Measurements from ENCODE around the gene NR4A2. TPM values are rescaled to one million over a fixed set of nuclear protein-coding genes. Genes with fewer than 3 reads are reported as not detected.

NR4A2 gene
- total RNA-seq, 1 donor from 2014 or later, result 2.2 TPM

GRCh38 chr2:156349161-156349560 is 16.6 kb upstream of the NR4A2 start:
- no peaks in the 10 kb centered on the region for H3K9me3 Mint-ChIP-seq (ENCODE audit: unreplicated experiment)
- no peak for DNase-seq
- TF ChIP-seq CTCF (IDR thresholded peaks at IDR 0.05; ENCODE audit: partially characterized antibody, unreplicated experiment), result no peak
- no peak overlapping the region for H3K4me3 Mint-ChIP-seq (ENCODE audit: unreplicated experiment)
- peaks cover 8% of the 10 kb centered on the region for H3K4me1 Mint-ChIP-seq (ENCODE audit: low read depth, unreplicated experiment)
- peaks cover 3% of the 10 kb centered on the region for H3K27me3 Mint-ChIP-seq (ENCODE audit: unreplicated experiment)
- no peak overlapping the region for H3K27ac Mint-ChIP-seq (ENCODE audit: unreplicated experiment)
- H3K36me3 Mint-ChIP-seq (ENCODE audit: unreplicated experiment), result no peaks in the 10 kb centered on the region

GRCh38 chr2:156347431-156347830 is 14.9 kb upstream of the NR4A2 start:
- H3K4me3 Mint-ChIP-seq (ENCODE audit: unreplicated experiment), result no peak overlapping the region
- H3K27me3 Mint-ChIP-seq (ENCODE audit: unreplicated experiment), result peaks cover 5% of the 10 kb centered on the region
- H3K27ac Mint-ChIP-seq (ENCODE audit: unreplicated experiment), result no peak overlapping the region
- no peaks in the 10 kb centered on the region for H3K36me3 Mint-ChIP-seq (ENCODE audit: unreplicated experiment)
- no peak for DNase-seq
- no peaks in the 10 kb centered on the region for H3K9me3 Mint-ChIP-seq (ENCODE audit: unreplicated experiment)
- peaks cover 14% of the 10 kb centered on the region for H3K4me1 Mint-ChIP-seq (ENCODE audit: low read depth, unreplicated experiment)
- no peak for TF ChIP-seq CTCF (IDR thresholded peaks at IDR 0.05; ENCODE audit: partially characterized antibody, unreplicated experiment)

GRCh38 chr2:156346731-156347130 is 14.2 kb upstream of the NR4A2 start:
- H3K9me3 Mint-ChIP-seq (ENCODE audit: unreplicated experiment), result no peaks in the 10 kb centered on the region
- no peaks in the 10 kb centered on the region for H3K36me3 Mint-ChIP-seq (ENCODE audit: unreplicated experiment)
- TF ChIP-seq CTCF (IDR thresholded peaks at IDR 0.05; ENCODE audit: partially characterized antibody, unreplicated experiment), result no peak
- DNase-seq, result no peak
- H3K27ac Mint-ChIP-seq (ENCODE audit: unreplicated experiment), result no peak overlapping the region
- H3K27me3 Mint-ChIP-seq (ENCODE audit: unreplicated experiment), result peaks cover 5% of the 10 kb centered on the region
- peaks cover 11% of the 10 kb centered on the region for H3K4me1 Mint-ChIP-seq (ENCODE audit: low read depth, unreplicated experiment)
- no peak overlapping the region for H3K4me3 Mint-ChIP-seq (ENCODE audit: unreplicated experiment)

GRCh38 chr2:156345582-156345981 is 13.1 kb upstream of the NR4A2 start:
- no peaks in the 10 kb centered on the region for H3K36me3 Mint-ChIP-seq (ENCODE audit: unreplicated experiment)
- no peak for TF ChIP-seq CTCF (IDR thresholded peaks at IDR 0.05; ENCODE audit: partially characterized antibody, unreplicated experiment)
- peaks cover 12% of the 10 kb centered on the region for H3K27me3 Mint-ChIP-seq (ENCODE audit: unreplicated experiment)
- peaks cover 8% of the 10 kb centered on the region for H3K9me3 Mint-ChIP-seq (ENCODE audit: unreplicated experiment)
- no peak overlapping the region for H3K27ac Mint-ChIP-seq (ENCODE audit: unreplicated experiment)
- H3K4me1 Mint-ChIP-seq (ENCODE audit: low read depth, unreplicated experiment), result peaks cover 11% of the 10 kb centered on the region
- no peak for DNase-seq
- H3K4me3 Mint-ChIP-seq (ENCODE audit: unreplicated experiment), result no peak overlapping the region

- TF ChIP-seq CTCF (IDR thresholded peaks at IDR 0.05; ENCODE audit: partially characterized antibody, unreplicated experiment), result no peak
- peaks cover 12% of the 10 kb centered on the region for H3K27me3 Mint-ChIP-seq (ENCODE audit: unreplicated experiment)
- H3K27ac Mint-ChIP-seq (ENCODE audit: unreplicated experiment), result no peak overlapping the region
- H3K4me3 Mint-ChIP-seq (ENCODE audit: unreplicated experiment), result no peak overlapping the region
- H3K36me3 Mint-ChIP-seq (ENCODE audit: unreplicated experiment), result no peaks in the 10 kb centered on the region
- peaks cover 8% of the 10 kb centered on the region for H3K9me3 Mint-ChIP-seq (ENCODE audit: unreplicated experiment)
- H3K4me1 Mint-ChIP-seq (ENCODE audit: low read depth, unreplicated experiment), result peaks cover 14% of the 10 kb centered on the region
- DNase-seq, result no peak
Measured at GRCh38 chr2:156343940-156344301, 11.4 kb upstream of the NR4A2 start.

Data from glutamatergic neuron (in vitro differentiated cells).